LNCaP clone FGC (cell line): ENCODE data around the gene TOR3A.

Experiments
- DNase-seq: peaks from one replicate; pipeline ENCODE4 v3.0.0-alpha.2; 2011; ENCODE audit warnings: low read depth
- H3K4me3 ChIP-seq: 2 replicates; pipeline ENCODE4 v1.5.1; 2011; ENCODE audit warnings: mild to moderate bottlenecking, low read depth, low read length, control low read depth
- CTCF ChIP-seq: IDR thresholded peaks from 2 replicates; pipeline ENCODE4 v1.5.1; 2012; ENCODE audit warnings: mild to moderate bottlenecking; ENCODE audit not compliant: control insufficient read depth, insufficient read depth; ENCODE audit errors: extremely low read depth

TOR3A gene

DNA sequence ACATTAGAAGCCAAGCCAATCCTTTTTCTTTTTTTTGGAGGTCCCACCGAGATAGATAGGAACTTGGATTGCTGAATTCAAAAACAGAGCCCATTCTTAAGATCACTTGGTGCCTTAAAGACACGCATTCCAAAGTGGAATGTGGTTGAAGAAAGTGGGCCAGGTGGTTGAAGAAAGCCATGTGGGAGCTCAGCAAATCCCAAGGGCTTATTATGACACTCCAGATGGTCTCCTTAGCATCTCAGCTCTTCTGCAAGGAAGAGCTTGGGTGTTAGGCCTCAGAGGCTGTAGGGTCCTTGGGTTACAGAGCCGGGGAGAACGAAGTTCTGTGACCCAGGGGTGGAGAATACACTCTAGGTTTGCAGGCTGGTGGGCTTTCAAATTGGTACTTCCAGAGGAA is 13.5 kb downstream of the TOR3A start:
- H3K4me3 ChIP-seq = no peak overlapping the region
- DNase-seq = no peak
- no peak for TF ChIP-seq CTCF

DNA sequence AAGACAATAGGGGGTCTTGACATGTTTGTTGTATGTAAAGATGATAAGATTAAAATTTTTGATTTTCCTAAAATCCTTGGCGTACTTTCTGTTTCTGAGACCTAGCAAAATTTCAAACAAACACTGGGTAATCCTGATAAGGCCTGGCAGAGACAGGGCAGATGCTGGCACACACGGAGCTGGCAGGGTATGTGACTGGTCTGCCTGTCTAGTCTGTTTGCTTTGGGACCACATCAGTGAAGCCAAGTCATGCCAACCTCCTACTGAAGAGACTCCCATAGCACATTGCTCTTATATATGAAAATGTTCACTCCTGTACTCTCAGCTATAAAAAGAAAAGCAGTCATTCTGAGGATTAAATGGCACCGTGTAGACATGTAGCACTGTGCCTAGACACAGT is 14.1 kb downstream of the TOR3A start:
- TF ChIP-seq CTCF = no peak
- DNase-seq = no peak
- no peak overlapping the region for H3K4me3 ChIP-seq

- DNase-seq = no peak
- H3K4me3 ChIP-seq = no peak overlapping the region
- no peak for TF ChIP-seq CTCF
Observed at GRCh38 chr1:179099891-179100290, 18.0 kb downstream of the TOR3A start.

- no peak for TF ChIP-seq CTCF
- no peak for DNase-seq
- H3K4me3 ChIP-seq = no peak overlapping the region
Observed at GRCh38 chr1:179101566-179101965, 19.7 kb downstream of the TOR3A start.

DNA sequence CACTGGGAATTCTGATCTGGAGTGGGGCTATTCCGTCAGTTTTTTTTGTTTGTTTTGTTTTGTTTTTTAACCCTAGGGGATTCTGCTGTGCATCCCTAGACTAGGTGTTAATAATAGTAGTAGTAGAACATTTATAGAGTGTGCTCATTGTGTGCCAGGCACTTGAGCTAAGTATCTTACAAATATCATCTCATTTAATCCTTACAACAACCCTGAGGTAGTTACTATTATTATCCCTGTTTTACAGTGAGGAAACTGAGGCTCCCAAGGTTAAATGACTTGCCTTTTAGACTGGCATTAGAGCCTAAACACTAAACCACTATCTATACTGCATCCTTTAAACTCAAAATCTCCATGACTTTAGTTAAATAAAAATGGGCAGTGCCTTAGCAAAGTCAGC is 22.1 kb downstream of the TOR3A start:
- TF ChIP-seq CTCF = no peak
- no peak overlapping the region for H3K4me3 ChIP-seq
- DNase-seq = no peak

DNA sequence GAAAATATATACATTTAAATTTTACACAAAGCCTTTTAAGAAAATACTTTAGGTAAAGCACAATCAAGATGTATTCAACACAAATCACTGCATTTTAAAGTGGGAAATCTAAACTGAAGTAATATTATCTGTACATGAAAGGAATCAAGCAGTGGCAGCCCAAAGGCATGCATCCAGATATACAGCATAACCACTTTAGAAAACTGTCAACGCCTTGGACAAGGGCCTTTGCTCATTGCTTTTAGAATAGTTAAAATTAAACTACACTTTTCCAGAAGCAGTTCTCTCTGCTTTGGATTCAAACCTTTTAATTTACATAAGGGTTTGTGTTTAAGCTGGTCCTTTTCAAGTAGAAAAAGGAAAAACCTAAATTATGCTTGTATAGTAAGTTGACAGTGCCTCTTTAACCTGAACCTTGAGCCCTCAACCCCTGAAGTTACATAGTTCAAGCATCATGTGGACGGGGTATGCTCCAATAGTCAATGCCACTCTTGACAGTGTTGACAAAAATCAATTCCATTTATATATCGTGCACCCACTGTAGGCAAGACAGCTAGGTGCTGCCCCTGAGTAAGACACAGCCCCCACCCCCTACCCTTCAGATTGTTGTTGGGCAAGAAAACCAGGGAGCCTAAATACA is 22.9 kb downstream of the TOR3A start:
- no peak for DNase-seq
- no peak for TF ChIP-seq CTCF
- no peak overlapping the region for H3K4me3 ChIP-seq

DNA sequence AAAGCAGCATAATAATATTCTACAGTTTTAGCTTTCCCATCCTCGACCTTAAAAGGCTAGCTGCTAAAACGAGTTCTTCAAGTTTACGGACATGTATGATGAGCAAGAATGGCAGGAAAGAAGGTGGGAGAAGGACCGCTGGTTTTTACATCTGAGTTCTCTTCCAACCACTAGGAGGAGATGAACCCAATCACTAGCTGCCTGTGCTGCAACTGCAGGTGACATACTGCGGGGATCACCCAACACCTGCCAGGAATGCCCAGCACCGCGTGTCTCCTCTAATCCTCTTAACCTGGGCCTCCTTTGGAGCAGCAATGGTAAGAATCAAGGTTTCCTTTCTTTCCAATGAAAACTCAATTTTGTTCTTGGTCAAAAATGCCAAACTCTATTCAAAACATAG is 23.5 kb downstream of the TOR3A start:
- no peak overlapping the region for H3K4me3 ChIP-seq
- peak; percentile 53 for TF ChIP-seq CTCF
- peak; percentile 48 for DNase-seq
